ENCODE data around the gene KDM8. TPM values are rescaled to one million over a fixed set of nuclear protein-coding genes. Genes with fewer than 3 reads are reported as not detected.

Gene KDM8
- total RNA-seq, 1 experiment from 2014 or later = 15.5 TPM

- H3K9me3 Mint-ChIP-seq = no peaks in the 10 kb centered on the region
- no peak overlapping the region for H3K56ac ChIP-seq (ENCODE audit: insufficient read length, low read depth, low read length)
- no peaks in the 10 kb centered on the region for H3K9me3 ChIP-seq (ENCODE audit: control insufficient read depth, low read depth, low read length)
- H2BK20ac ChIP-seq (ENCODE audit: low read depth, low read length, poor library complexity, severe bottlenecking) = no peak overlapping the region
- H3K79me1 ChIP-seq (ENCODE audit: insufficient read depth, low read depth, low read length, poor library complexity, severe bottlenecking) = no peaks in the 10 kb centered on the region
- TF ChIP-seq CTCF (conservative IDR thresholded peaks at IDR 0.05) = no peak
- H3K18ac ChIP-seq (ENCODE audit: insufficient read length, low read depth, low read length) = no peak overlapping the region
- no peaks in the 10 kb centered on the region for H3K27me3 Mint-ChIP-seq (ENCODE audit: low read depth)
- no peak overlapping the region for H3K27ac Mint-ChIP-seq
- H3K27ac ChIP-seq (ENCODE audit: insufficient read length, low read depth, low read length) = no peak overlapping the region
- no CpG with 5 or more reads among the region's 14 CpGs for WGBS (ENCODE audit: extremely low coverage, insufficient read length, low lambda C conversion rate)
- no peaks in the 10 kb centered on the region for H3K27me3 ChIP-seq (ENCODE audit: insufficient read depth, low read length)
- DNase-seq = no peak
- H3K4me3 Mint-ChIP-seq = no peak overlapping the region
- H3K4me2 ChIP-seq (ENCODE audit: insufficient read depth, insufficient read length, low read length) = no peak overlapping the region
- no peak overlapping the region for H2AFZ ChIP-seq (ENCODE audit: low read length)
- no peak overlapping the region for H4K8ac ChIP-seq (replicated peaks; ENCODE audit: insufficient read length, low read depth, low read length)
- H3K4ac ChIP-seq (ENCODE audit: low read depth, low read length) = no peak overlapping the region
- no peak overlapping the region for H4K5ac ChIP-seq (ENCODE audit: insufficient read length, low read depth, low read length)
- H3K9ac ChIP-seq (ENCODE audit: extremely low read depth, insufficient read length, low read length) = no peak overlapping the region
- H2BK15ac ChIP-seq (ENCODE audit: low read depth, low read length) = no peak overlapping the region
- H3K23ac ChIP-seq (ENCODE audit: insufficient read length, low read depth, low read length) = no peak overlapping the region
- no peaks in the 10 kb centered on the region for H4K20me1 ChIP-seq (ENCODE audit: control insufficient read depth, insufficient read depth, insufficient read length)
- no peak overlapping the region for H2BK12ac ChIP-seq (ENCODE audit: insufficient read length, low read depth, low read length)
- peaks cover 3% of the 10 kb centered on the region; the same call in 1 of the 2 replicates for H3K4me1 ChIP-seq (ENCODE audit: insufficient read depth, low read length)
- H4K91ac ChIP-seq (ENCODE audit: insufficient read length, low read depth, low read length) = no peak overlapping the region
- H3K79me2 ChIP-seq (ENCODE audit: insufficient read depth, low read length) = no peaks in the 10 kb centered on the region
- peaks cover 18 to 21% of the 10 kb centered on the region in 2 experiments for H3K4me1 Mint-ChIP-seq
- no peaks in the 10 kb centered on the region for H3K23me2 ChIP-seq (ENCODE audit: insufficient read length, low read depth, low read length, poor library complexity, severe bottlenecking)
- no peak overlapping the region for H2BK120ac ChIP-seq (ENCODE audit: low read depth, low read length, poor library complexity, severe bottlenecking)
- H2BK5ac ChIP-seq (ENCODE audit: insufficient read length, low read length) = no peak overlapping the region
- no peak overlapping the region for H3T11ph ChIP-seq (ENCODE audit: low read length)
- peaks cover 0 to 2% (median 0%) of the 10 kb centered on the region in 3 experiments; a peak in 3 of 7 replicates for H3K36me3 Mint-ChIP-seq (ENCODE audit: insufficient read depth in 1 of 3, low read depth in 3 of 3)
- H3K14ac ChIP-seq (ENCODE audit: insufficient read depth, low read length) = no peak overlapping the region
- H2AK5ac ChIP-seq (ENCODE audit: insufficient read length, low read length) = no peak overlapping the region
These were observed 53.9 kb downstream of the KDM8 start for GRCh38 chr16:27257271-27257670.
